Measurements from ENCODE around the gene SEMA4C.

SEMA4C gene

DNA sequence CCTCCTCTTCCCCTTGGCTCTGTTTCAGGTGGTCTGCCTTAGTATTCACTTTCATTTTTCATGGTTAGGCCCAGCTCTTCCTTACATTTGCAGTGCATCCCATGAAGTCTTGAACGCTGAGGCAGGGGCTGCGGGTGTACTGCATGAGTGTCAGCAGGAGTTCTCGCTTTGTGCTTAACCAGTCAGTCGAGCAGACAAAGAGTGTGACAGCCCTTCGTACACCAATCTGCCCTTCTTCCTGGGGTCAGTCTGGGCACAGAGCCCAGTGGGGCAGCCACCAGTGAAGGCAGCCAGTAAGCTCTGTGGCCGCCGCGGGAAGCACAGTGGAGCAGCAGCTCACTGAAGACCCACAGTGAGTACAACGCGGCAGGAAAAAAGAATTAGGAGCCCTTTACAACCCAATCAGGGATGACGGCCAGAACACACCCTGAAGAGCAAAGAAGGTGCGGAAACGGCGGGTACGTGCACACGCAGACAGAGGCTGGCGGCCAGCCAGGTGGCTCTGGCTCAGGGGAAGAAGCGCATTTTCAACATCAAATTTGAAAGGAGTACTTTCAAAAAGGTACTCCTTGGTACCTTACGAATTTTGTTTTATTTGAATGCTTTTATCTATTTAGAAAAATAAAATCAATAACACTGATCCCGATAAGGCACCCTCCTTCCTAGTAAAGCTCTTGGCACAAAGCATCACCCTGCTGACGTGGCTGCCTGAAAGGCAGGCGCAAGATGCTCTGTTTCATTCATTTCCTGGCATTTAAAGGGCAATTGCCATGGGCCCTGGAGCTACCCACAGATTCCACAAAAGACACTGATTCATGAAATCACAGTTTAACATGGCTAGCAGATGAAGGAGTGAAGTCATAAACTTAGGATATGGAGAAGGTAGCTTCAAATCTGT lies 47.0 kb upstream of the SEMA4C start:
- no peaks in the 10 kb centered on the region for H3K36me3 ChIP-seq (replicated peaks in 1 of 2; ENCODE audit: control insufficient read depth in 2 of 2, insufficient read depth in 2 of 2, low read length in 2 of 2)
- H3K4me2 ChIP-seq (ENCODE audit: insufficient read depth, low read length, poor library complexity, severe bottlenecking): no peak overlapping the region
- no peak overlapping the region for H2BK15ac ChIP-seq (ENCODE audit: low read length)
- H2BK120ac ChIP-seq (ENCODE audit: low read depth, low read length): no peak overlapping the region
- H3K9ac ChIP-seq (ENCODE audit: low read depth, low read length, poor library complexity): no peak overlapping the region
- no peak overlapping the region for H2BK12ac ChIP-seq (ENCODE audit: low read length)
- H3K4me1 ChIP-seq (ENCODE audit: control insufficient read depth in 2 of 2, insufficient read depth in 1 of 2, low read depth in 1 of 2, low read length in 2 of 2): peaks cover 3 to 5% of the 10 kb centered on the region in 2 donors
- H3K14ac ChIP-seq (ENCODE audit: low read length): no peak overlapping the region
- no peak for DNase-seq (ENCODE audit: low spot score)
- no peak overlapping the region for H4K8ac ChIP-seq (ENCODE audit: low read depth, low read length)
- H3K4ac ChIP-seq (ENCODE audit: low read length): no peak overlapping the region
- no CpG with 5 or more reads among the region's 22 CpGs for WGBS, 2 donors (ENCODE audit: extremely low coverage in 2 of 2, insufficient read length in 2 of 2, insufficient replicate concordance in 1 of 2)
- H3K23ac ChIP-seq (ENCODE audit: low read depth, low read length, poor library complexity): no peak overlapping the region
- no peak overlapping the region for H3K27ac ChIP-seq (replicated peaks; ENCODE audit: low read length)
- peak overlapping the region; percentile 24 for H2AFZ ChIP-seq (ENCODE audit: low read length)
- H4K91ac ChIP-seq (ENCODE audit: low read depth, low read length, poor library complexity): no peak overlapping the region
- H3K27me3 ChIP-seq (ENCODE audit: control insufficient read depth in 3 of 3, insufficient read depth in 3 of 3, low read depth in 1 of 3, low read length in 3 of 3): peaks cover 0 to 22% (median 0%) of the 10 kb centered on the region in 3 experiments
- peaks cover 5 to 14% of the 10 kb centered on the region in 2 donors for H3K9me3 ChIP-seq (replicated peaks in 1 of 2; ENCODE audit: control insufficient read depth in 2 of 2, insufficient read depth in 1 of 2, low read depth in 1 of 2, low read length in 2 of 2)
- no peak overlapping the region for H2AK5ac ChIP-seq (ENCODE audit: low read depth, low read length)
- no peak overlapping the region for H3K4me3 ChIP-seq (ENCODE audit: low read length in 2 of 2)
- peak overlapping the region; percentile 11 for H3K18ac ChIP-seq (ENCODE audit: low read length)
- peak overlapping the region; percentile 47 for H2BK5ac ChIP-seq (ENCODE audit: low read length)
- no peaks in the 10 kb centered on the region for H3K79me1 ChIP-seq (ENCODE audit: low read depth, low read length)

DNA sequence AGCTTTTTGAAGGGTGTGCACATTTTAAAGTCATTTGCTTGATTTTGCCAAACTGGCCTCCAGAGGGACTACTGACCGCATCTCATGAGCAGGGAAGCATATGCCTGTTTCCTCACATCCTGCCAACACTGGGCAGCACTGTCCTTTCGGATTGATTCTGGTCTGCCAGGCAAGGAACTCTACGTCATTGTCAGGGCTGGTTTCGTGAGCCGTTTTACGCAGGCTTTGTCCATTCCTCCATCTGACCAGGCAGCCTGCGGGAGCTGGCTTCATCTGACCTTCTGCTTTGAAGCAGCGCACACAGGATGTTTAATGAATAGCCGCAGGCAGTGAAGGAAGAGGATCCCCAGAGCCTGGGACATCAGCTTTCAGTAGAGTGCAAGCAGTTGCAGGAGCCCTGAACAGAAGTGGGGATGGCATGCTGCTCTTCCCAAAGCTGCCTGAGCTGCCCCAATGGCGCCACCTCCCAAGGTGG lies 46.3 kb upstream of the SEMA4C start:
- H3K4me3 ChIP-seq (ENCODE audit: low read length in 2 of 2): no peak overlapping the region
- H3K4ac ChIP-seq (ENCODE audit: low read length): no peak overlapping the region
- H3K27me3 ChIP-seq (ENCODE audit: control insufficient read depth in 3 of 3, insufficient read depth in 3 of 3, low read depth in 1 of 3, low read length in 3 of 3): peaks cover 0 to 21% (median 0%) of the 10 kb centered on the region in 3 experiments
- no peak overlapping the region for H3K14ac ChIP-seq (ENCODE audit: low read length)
- no peak overlapping the region for H4K8ac ChIP-seq (ENCODE audit: low read depth, low read length)
- no peak overlapping the region for H2AK5ac ChIP-seq (ENCODE audit: low read depth, low read length)
- no peak overlapping the region for H3K27ac ChIP-seq (replicated peaks; ENCODE audit: low read length)
- no peak overlapping the region for H3K4me2 ChIP-seq (ENCODE audit: insufficient read depth, low read length, poor library complexity, severe bottlenecking)
- WGBS, 2 donors (ENCODE audit: extremely low coverage in 2 of 2, insufficient read length in 2 of 2, insufficient replicate concordance in 1 of 2): no CpG with 5 or more reads among the region's 10 CpGs
- no peak overlapping the region for H4K91ac ChIP-seq (ENCODE audit: low read depth, low read length, poor library complexity)
- H2BK5ac ChIP-seq (ENCODE audit: low read length): no peak overlapping the region
- no peak overlapping the region for H3K18ac ChIP-seq (ENCODE audit: low read length)
- no peaks in the 10 kb centered on the region for H3K36me3 ChIP-seq (replicated peaks in 1 of 2; ENCODE audit: control insufficient read depth in 2 of 2, insufficient read depth in 2 of 2, low read length in 2 of 2)
- no peak overlapping the region for H3K9ac ChIP-seq (ENCODE audit: low read depth, low read length, poor library complexity)
- no peak overlapping the region for H2BK12ac ChIP-seq (ENCODE audit: low read length)
- DNase-seq (ENCODE audit: low spot score): no peak
- H2BK120ac ChIP-seq (ENCODE audit: low read depth, low read length): no peak overlapping the region
- no peak overlapping the region for H2BK15ac ChIP-seq (ENCODE audit: low read length)
- peaks cover 3 to 8% of the 10 kb centered on the region in 2 donors for H3K4me1 ChIP-seq (ENCODE audit: control insufficient read depth in 2 of 2, insufficient read depth in 1 of 2, low read depth in 1 of 2, low read length in 2 of 2)
- peak overlapping the region; percentile 24 for H2AFZ ChIP-seq (ENCODE audit: low read length)
- H3K79me1 ChIP-seq (ENCODE audit: low read depth, low read length): no peaks in the 10 kb centered on the region
- H3K23ac ChIP-seq (ENCODE audit: low read depth, low read length, poor library complexity): no peak overlapping the region
- H3K9me3 ChIP-seq (replicated peaks in 1 of 2; ENCODE audit: control insufficient read depth in 2 of 2, insufficient read depth in 1 of 2, low read depth in 1 of 2, low read length in 2 of 2): peaks cover 5 to 14% of the 10 kb centered on the region in 2 donors

DNA sequence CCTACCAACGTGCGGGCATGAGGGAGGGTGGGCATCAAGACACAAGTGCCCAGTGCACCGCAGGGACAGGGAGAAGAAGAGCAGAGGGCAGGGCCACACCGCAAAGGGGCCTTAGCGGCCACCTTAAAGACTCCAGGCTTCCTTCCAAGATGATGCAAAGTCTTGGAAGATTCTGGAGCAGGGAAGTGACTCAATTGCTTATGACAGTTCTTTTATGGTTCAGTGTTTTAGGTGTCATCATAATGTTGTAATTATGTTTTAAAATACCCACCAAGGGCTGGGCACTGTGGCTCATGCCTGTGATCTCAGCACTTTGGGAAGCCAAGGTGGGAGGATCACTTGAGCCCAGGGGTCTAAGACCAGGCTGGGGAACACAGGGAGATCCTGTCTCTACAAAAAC lies 44.5 kb upstream of the SEMA4C start:
- Histone ChIP-seq H3K9ac (ENCODE audit: low read depth, low read length, poor library complexity) (no peak overlapping the region), H2BK5ac (ENCODE audit: low read length) (no peak overlapping the region), H3K4me1 (ENCODE audit: control insufficient read depth in 2 of 2, insufficient read depth in 1 of 2, low read depth in 1 of 2, low read length in 2 of 2) (peaks cover 3 to 8% of the 10 kb centered on the region in 2 donors), H4K91ac (ENCODE audit: low read depth, low read length, poor library complexity) (no peak overlapping the region), H3K27ac (replicated peaks; ENCODE audit: low read length) (no peak overlapping the region), H3K18ac (ENCODE audit: low read length) (no peak overlapping the region), H2BK120ac (ENCODE audit: low read depth, low read length) (no peak overlapping the region), H3K23ac (ENCODE audit: low read depth, low read length, poor library complexity) (no peak overlapping the region), H3K4ac (ENCODE audit: low read length) (no peak overlapping the region), H3K79me1 (ENCODE audit: low read depth, low read length) (no peaks in the 10 kb centered on the region), H3K14ac (ENCODE audit: low read length) (no peak overlapping the region), H3K27me3 (ENCODE audit: control insufficient read depth in 3 of 3, insufficient read depth in 3 of 3, low read depth in 1 of 3, low read length in 3 of 3) (peaks cover 0 to 9% (median 0%) of the 10 kb centered on the region in 3 experiments), H2BK15ac (ENCODE audit: low read length) (no peak overlapping the region), H2BK12ac (ENCODE audit: low read length) (no peak overlapping the region), H2AK5ac (ENCODE audit: low read depth, low read length) (no peak overlapping the region), H3K36me3 (replicated peaks in 1 of 2; ENCODE audit: control insufficient read depth in 2 of 2, insufficient read depth in 2 of 2, low read length in 2 of 2) (no peaks in the 10 kb centered on the region), H3K9me3 (replicated peaks in 1 of 2; ENCODE audit: control insufficient read depth in 2 of 2, insufficient read depth in 1 of 2, low read depth in 1 of 2, low read length in 2 of 2) (peaks cover 5 to 14% of the 10 kb centered on the region in 2 donors), H4K8ac (ENCODE audit: low read depth, low read length) (no peak overlapping the region), H2AFZ (ENCODE audit: low read length) (no peak overlapping the region), H3K4me2 (ENCODE audit: insufficient read depth, low read length, poor library complexity, severe bottlenecking) (no peak overlapping the region), H3K4me3 (ENCODE audit: low read length in 2 of 2) (no peak overlapping the region)
- DNase-seq (ENCODE audit: low spot score): no peak
- WGBS, 2 donors (ENCODE audit: extremely low coverage in 2 of 2, insufficient read length in 2 of 2, insufficient replicate concordance in 1 of 2): no CpG with 5 or more reads among the region's 5 CpGs
